IPS-18c (cell line): ENCODE results near the gene ZCCHC2.
A peak's percentile ranks its signal among the peaks of the same experiment; 100 is the strongest.

Source experiments
- H3K4me3 ChIP-seq: 2 replicates; pipeline ENCODE4 v1.7.0; 2013; ENCODE audit warnings: low read depth, mild to moderate bottlenecking, low read length, moderate library complexity; ENCODE audit not compliant: insufficient read depth
- H3K9me3 ChIP-seq: one replicate; pipeline ENCODE4 v1.6.1; 2013; ENCODE audit warnings: mild to moderate bottlenecking, low read length, moderate library complexity; ENCODE audit not compliant: control insufficient read depth, insufficient read depth

ZCCHC2 gene

DNA sequence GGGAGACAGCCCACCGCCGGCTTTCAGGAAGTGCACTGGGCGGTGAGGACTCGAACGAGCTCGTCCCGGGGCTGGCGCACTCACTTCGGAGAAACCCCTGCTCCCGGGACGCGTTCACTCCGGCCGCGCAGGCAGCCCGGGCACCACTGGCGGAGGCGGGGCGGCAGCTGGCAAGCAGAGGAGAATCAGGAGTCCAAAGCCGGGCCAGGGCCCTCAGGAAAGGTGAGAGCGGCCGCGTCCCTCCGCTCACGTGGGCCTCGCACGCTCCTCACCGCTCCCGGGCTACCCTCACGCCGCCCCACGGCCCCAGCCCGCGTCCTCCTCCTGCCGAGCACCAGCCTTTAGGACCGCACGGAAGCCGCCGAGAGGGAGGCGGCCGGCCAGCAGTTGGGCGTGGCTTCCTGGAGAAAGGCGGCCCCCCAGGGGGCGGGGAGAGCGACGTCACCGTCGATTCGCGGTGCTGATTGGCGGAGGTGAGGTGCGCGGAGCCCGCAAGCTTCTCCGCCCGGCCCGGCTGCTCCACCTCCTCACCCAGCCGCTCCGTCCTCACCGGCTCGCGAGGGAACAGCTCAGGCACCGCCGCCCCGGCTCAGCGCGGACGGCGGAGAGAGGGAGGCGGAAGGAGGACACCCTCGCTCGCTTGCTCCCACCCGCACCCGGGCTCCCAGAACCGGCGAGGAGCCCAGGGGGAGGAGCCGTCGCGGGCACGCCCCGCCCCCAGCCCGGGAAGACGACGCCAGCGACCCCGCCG is at the start of gene ZCCHC2:
Gene ZCCHC2, plus strand, starts transcription at position 522 of the 751 bp plus-strand sequence. CDS start 400 bp downstream, outside the sequence.
- no peaks in the 10 kb centered on the region for H3K9me3 ChIP-seq
- peak within 1 kb of the TSS; percentile 80 for H3K4me3 ChIP-seq

DNA sequence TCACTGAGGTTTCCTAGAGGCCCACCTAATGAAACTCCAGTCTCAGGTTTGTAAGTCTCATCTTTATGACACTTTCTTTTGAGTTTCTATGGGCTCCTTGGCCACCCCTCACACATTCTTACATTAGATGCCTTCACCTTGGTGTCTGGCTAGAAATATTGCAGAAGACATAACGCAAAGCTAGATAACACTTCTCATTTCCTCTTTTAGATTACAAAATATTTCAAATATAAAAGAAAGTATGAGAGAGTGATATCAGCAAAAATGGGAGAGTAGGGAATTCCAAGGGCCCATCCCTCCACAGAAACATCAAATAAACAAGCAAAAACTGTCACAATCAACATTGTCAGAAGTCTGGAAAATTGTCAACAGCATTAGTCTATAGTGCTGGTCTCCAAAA is 43.3 kb upstream of the ZCCHC2 start:
- no peak overlapping the region for H3K4me3 ChIP-seq

DNA sequence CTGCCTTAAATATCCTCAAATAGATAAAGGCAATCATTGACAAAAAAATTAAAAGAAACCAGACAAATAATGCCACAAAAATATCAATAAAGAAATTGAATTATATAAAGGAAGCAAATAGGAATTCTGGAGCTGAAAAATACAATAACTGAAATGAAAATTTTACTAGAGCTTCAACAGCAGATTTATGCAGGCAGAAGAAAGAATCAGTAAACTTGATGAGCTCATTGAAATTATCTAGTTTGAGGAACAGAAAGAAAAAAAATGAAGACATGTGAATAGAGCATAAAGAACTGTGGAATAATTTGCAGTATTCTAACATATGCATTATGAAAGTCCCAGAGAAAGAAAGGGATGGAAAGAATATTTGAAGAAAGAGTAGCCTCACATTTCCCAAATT is 41.9 kb upstream of the ZCCHC2 start:
- Histone ChIP-seq H3K4me3 (no peak overlapping the region), H3K9me3 (no peaks in the 10 kb centered on the region)

More for the DNA sequence above, 43.3 kb upstream of the ZCCHC2 start:
- H3K9me3 ChIP-seq, result peaks cover 3% of the 10 kb centered on the region

DNA sequence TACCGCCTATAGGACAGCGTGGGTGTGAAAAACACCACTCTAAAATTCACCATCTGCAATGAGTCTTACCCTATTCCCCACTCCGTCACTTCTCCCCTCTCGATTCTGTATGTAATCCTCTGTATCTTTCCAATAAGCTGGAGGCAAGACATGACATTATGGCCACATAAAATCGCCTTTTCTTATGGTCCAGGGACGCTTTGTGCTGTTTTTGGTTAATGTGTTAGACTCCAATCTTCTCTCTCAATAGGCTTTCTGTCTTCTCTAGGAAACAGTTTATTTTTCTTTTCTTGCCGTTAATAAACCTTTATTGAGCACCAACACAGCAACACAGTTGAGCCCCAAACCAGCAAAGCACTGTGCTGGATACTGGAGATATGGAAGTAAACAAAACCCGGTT is 37.9 kb upstream of the ZCCHC2 start:
- H3K4me3 ChIP-seq, result no peak overlapping the region
- no peaks in the 10 kb centered on the region for H3K9me3 ChIP-seq

GRCh38 chr18:62485684-62486083 is 37.1 kb upstream of the ZCCHC2 start:
- H3K4me3 ChIP-seq, result no peak overlapping the region
- H3K9me3 ChIP-seq, result no peaks in the 10 kb centered on the region

DNA sequence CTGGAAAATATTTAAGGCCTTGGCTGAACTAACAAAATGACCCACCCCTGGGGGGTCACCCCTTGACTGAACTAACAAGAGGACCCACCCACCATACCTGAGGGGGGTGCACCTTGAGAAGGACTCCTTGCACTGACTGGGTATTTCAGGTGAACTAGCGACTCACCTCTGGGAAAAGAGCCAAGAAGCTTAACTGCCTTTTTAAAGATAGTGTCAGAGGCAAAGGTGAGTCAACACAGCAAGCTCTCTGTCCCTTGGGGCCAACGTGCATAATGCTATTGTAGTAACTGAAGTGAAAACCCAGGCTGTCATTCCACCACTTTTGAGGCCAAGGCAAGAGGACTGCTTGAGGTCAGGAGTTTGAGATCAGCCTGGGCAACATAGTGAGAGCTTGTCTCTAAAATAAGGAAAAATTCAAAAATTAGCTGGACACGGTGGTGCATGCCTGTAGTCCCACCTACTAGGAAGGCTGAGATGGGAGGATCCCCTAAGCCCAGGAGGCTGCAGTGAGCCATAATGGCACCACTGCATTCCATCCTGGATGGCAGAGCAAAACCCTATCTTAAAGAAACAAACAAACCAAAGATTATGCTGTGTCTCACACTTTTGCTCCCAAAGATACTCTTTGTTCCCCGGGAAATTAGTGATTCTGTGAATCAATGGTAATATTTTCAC is 36.4 kb upstream of the ZCCHC2 start:
- H3K9me3 ChIP-seq, result no peaks in the 10 kb centered on the region
- H3K4me3 ChIP-seq, result no peak overlapping the region

DNA sequence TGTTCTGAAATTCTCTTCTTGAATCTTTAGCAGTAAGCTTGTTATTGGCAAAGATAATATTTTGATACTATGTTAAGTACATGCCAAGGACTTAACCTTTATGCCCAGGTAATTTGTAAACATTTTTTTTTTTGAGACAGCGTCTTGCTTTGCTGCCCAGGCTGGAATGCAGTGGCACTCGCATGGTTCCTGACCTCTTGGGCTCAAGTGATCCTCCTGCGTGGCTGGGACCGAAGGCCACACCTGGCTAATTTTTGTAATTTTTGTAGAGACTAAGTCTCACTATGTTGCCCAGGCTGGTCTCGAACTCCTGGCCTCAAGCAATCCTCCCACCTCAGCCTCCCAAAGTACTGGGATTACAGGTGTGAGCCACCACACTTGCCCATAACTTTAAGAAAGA is 35.7 kb upstream of the ZCCHC2 start:
- H3K4me3 ChIP-seq, result no peak overlapping the region

GRCh38 chr18:62490967-62491695 is 31.7 kb upstream of the ZCCHC2 start:
- no peak overlapping the region for H3K4me3 ChIP-seq
- no peaks in the 10 kb centered on the region for H3K9me3 ChIP-seq

More for the DNA sequence above, 35.7 kb upstream of the ZCCHC2 start:
- H3K9me3 ChIP-seq, result no peaks in the 10 kb centered on the region

- no peaks in the 10 kb centered on the region for H3K9me3 ChIP-seq
- no peak overlapping the region for H3K4me3 ChIP-seq
These were observed 29.6 kb upstream of the ZCCHC2 start for GRCh38 chr18:62493033-62493862.

GRCh38 chr18:62494764-62495163 is 28.1 kb upstream of the ZCCHC2 start:
- Histone ChIP-seq H3K9me3 (no peaks in the 10 kb centered on the region), H3K4me3 (no peak overlapping the region)

DNA sequence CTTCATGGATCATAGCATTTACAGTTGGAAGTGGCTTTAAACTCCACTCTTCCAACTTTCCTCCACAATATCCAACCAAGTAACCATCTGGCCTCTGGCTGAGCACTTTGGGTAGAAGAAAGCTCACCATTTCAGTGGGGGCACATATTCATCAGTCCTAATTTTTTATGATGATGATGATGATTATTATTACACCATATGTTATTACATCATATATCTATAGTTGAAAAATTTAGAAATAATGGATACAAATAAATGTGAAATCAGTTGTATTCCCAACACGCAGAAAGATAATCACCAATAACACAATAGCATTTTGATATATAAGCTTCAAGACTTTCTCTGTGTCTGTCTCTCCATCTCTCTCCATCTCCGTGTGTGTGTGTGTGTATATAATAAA is 26.6 kb upstream of the ZCCHC2 start:
- no peaks in the 10 kb centered on the region for H3K9me3 ChIP-seq
- no peak overlapping the region for H3K4me3 ChIP-seq

GRCh38 chr18:62497190-62497772 is 25.5 kb upstream of the ZCCHC2 start:
- Histone ChIP-seq H3K9me3 (no peaks in the 10 kb centered on the region), H3K4me3 (no peak overlapping the region)

DNA sequence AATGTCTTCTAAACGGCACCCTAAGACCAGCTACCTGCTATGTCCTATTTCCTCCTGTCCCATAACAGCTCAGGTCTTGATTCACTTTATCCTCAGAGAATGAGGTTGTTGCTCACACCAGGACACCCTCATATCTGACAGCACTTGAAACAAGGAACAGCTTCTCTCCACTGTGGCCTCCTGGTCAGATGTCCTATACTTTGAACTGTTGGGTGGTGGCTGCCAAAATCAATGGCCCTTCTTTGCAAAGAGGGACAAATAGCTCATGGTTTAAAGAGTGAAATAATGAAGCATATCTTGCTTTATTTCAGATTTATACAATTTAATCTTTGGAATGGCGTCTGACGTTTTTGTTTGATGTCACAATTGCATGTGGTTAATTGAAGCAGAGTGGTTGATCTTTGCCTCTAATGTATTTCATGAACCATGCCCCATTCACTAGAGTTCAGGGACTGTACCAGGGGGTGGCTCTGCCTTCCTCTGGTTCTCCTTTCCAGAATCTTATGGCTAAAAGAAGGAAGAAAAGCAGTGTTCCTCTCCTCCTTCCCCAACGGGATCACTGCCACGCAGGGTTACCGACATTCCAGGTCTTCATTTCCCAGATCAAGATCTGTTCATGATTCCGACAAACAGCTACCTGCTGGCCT is 24.1 kb upstream of the ZCCHC2 start:
- H3K4me3 ChIP-seq, result no peak overlapping the region
- no peaks in the 10 kb centered on the region for H3K9me3 ChIP-seq

GRCh38 chr18:62499263-62499650 is 23.6 kb upstream of the ZCCHC2 start:
- Histone ChIP-seq H3K9me3 (no peaks in the 10 kb centered on the region), H3K4me3 (no peak overlapping the region)

GRCh38 chr18:62500174-62500573 is 22.7 kb upstream of the ZCCHC2 start:
- Histone ChIP-seq H3K4me3 (no peak overlapping the region), H3K9me3 (no peaks in the 10 kb centered on the region)

GRCh38 chr18:62500966-62501591 is 21.7 kb upstream of the ZCCHC2 start:
- H3K9me3 ChIP-seq, result no peaks in the 10 kb centered on the region
- H3K4me3 ChIP-seq, result no peak overlapping the region
